ENCODE data around the gene TINAG. TPM values are rescaled to one million over a fixed set of nuclear protein-coding genes. Genes with fewer than 3 reads are reported as not detected.

TINAG gene
- total and polyA plus RNA-seq, 2 donors (not counting 3 experiments of a cell fraction or from before 2014, with no cell fraction given): not detected

GRCh38 chr6:54391577-54391976 is 83.3 kb downstream of the TINAG start:
- Histone ChIP-seq H3K27me3 (ENCODE audit: control insufficient read depth in 2 of 2, insufficient read depth in 2 of 2, low read length in 2 of 2) (no peaks in the 10 kb centered on the region), H3K4me1 (ENCODE audit: control insufficient read depth, extremely low read depth, insufficient read depth, low read length) (no peaks in the 10 kb centered on the region), H3K4me2 (ENCODE audit: insufficient read depth, low read length) (no peak overlapping the region), H3K9me1 (replicated peaks; ENCODE audit: control insufficient read depth, extremely low read depth, insufficient read depth, low read length) (no peaks in the 10 kb centered on the region), H3K27ac (ENCODE audit: insufficient read depth, low read depth, low read length) (no peak overlapping the region), H3K36me3 (ENCODE audit: control insufficient read depth in 2 of 2, extremely low read depth in 1 of 2, insufficient read depth in 2 of 2, low read length in 2 of 2) (no peaks in the 10 kb centered on the region), H3K9me3 (replicated peaks; ENCODE audit: control insufficient read depth, insufficient read depth, low read length) (no peaks in the 10 kb centered on the region), H3K79me2 (ENCODE audit: control insufficient read depth, insufficient read depth, low read length) (no peaks in the 10 kb centered on the region), H2AFZ (ENCODE audit: low read depth, low read length) (no peak overlapping the region), H4K20me1 (replicated peaks; ENCODE audit: control insufficient read depth, extremely low read depth, insufficient read depth, low read length) (no peaks in the 10 kb centered on the region), H3K4me3 (replicated peaks in 1 of 3; ENCODE audit: insufficient read depth in 1 of 3, low read depth in 1 of 3, low read length in 3 of 3) (no peak overlapping the region), H3K9ac (replicated peaks; ENCODE audit: extremely low read depth, insufficient read depth, low read length) (no peak overlapping the region)
- ChIA-PET CTCF (no interaction called here), POLR2A (no interaction called here)
- dilution Hi-C loops (cut with MboI; ENCODE audit: extremely low pct_ligation_motif_present, low sequenced_read_pairs) (no loop called here), intact Hi-C loops (cut with micrococcal nuclease) (no loop called here)
- TF ChIP-seq POLR2A (IDR thresholded peaks at IDR 0.05; ENCODE audit: low read depth, low read length) (no peak), JUN (IDR thresholded peaks at IDR 0.05; ENCODE audit: borderline replicate concordance, insufficient read depth, insufficient read length, low read depth) (no peak), MYC (IDR thresholded peaks at IDR 0.05; ENCODE audit: low read depth, low read length) (no peak)
- FAIRE-seq (no peak), DNase-seq (ENCODE audit: low read depth, low spot score) (no peak)
- BruUV-seq (replicated peaks): no TSS peak

DNA sequence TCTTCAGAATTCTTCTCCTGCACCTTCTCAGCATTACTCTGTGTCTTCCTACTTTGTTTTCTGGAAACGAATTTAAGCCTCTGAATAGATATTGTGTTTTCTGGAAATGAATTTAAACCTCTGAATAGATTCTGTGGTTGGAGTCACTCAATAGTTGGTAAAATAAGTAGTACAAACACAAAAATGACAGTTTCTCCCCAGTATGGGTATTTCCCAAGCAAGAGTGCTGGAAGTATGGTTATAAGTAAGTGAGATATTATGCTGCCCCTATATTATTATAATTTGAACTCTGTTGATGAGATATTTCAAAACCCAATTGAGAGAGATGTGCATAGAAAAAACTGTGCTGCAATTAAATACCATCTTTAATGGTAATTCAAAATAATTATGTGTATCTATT is 94.9 kb downstream of the TINAG start:
- intact Hi-C loops (cut with micrococcal nuclease): no loop called here
- no peak overlapping the region for H3K9ac ChIP-seq (replicated peaks; ENCODE audit: extremely low read depth, insufficient read depth, low read length)
- no peak for DNase-seq (ENCODE audit: low read depth, low spot score)
- H3K27ac ChIP-seq (ENCODE audit: insufficient read depth, low read depth, low read length): no peak overlapping the region
- H4K20me1 ChIP-seq (replicated peaks; ENCODE audit: control insufficient read depth, extremely low read depth, insufficient read depth, low read length): no peaks in the 10 kb centered on the region
- no peaks in the 10 kb centered on the region for H3K9me1 ChIP-seq (replicated peaks; ENCODE audit: control insufficient read depth, extremely low read depth, insufficient read depth, low read length)
- dilution Hi-C loops (cut with MboI; ENCODE audit: extremely low pct_ligation_motif_present, low sequenced_read_pairs): no loop called here
- no peak overlapping the region for H3K4me2 ChIP-seq (ENCODE audit: insufficient read depth, low read length)
- H3K4me3 ChIP-seq (replicated peaks in 1 of 3; ENCODE audit: insufficient read depth in 1 of 3, low read depth in 1 of 3, low read length in 3 of 3): no peak overlapping the region
- H3K27me3 ChIP-seq (ENCODE audit: control insufficient read depth in 2 of 2, insufficient read depth in 2 of 2, low read length in 2 of 2): no peaks in the 10 kb centered on the region
- H2AFZ ChIP-seq (ENCODE audit: low read depth, low read length): no peak overlapping the region
- TF ChIP-seq, protein P1, sequence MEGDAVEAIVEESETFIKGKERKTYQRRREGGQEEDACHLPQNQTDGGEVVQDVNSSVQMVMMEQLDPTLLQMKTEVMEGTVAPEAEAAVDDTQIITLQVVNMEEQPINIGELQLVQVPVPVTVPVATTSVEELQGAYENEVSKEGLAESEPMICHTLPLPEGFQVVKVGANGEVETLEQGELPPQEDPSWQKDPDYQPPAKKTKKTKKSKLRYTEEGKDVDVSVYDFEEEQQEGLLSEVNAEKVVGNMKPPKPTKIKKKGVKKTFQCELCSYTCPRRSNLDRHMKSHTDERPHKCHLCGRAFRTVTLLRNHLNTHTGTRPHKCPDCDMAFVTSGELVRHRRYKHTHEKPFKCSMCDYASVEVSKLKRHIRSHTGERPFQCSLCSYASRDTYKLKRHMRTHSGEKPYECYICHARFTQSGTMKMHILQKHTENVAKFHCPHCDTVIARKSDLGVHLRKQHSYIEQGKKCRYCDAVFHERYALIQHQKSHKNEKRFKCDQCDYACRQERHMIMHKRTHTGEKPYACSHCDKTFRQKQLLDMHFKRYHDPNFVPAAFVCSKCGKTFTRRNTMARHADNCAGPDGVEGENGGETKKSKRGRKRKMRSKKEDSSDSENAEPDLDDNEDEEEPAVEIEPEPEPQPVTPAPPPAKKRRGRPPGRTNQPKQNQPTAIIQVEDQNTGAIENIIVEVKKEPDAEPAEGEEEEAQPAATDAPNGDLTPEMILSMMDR (IDR thresholded peaks at IDR 0.05; ENCODE audit: extremely low read depth in 1 of 2, insufficient read depth in 1 of 2, low read depth in 1 of 2, low read length in 2 of 2): no peak
- TF ChIP-seq, protein P2, sequence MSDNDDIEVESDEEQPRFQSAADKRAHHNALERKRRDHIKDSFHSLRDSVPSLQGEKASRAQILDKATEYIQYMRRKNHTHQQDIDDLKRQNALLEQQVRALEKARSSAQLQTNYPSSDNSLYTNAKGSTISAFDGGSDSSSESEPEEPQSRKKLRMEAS (IDR thresholded peaks at IDR 0.05; ENCODE audit: insufficient read depth, insufficient read length): no peak
- TF ChIP-seq GATA2 (IDR thresholded peaks at IDR 0.05; ENCODE audit: insufficient read depth, insufficient read length, low read depth, low read length): no peak
- BruUV-seq (replicated peaks): no TSS peak
- H3K9me3 ChIP-seq (replicated peaks; ENCODE audit: control insufficient read depth, insufficient read depth, low read length): no peaks in the 10 kb centered on the region
- no peaks in the 10 kb centered on the region for H3K36me3 ChIP-seq (ENCODE audit: control insufficient read depth in 2 of 2, extremely low read depth in 1 of 2, insufficient read depth in 2 of 2, low read length in 2 of 2)
- no peaks in the 10 kb centered on the region for H3K4me1 ChIP-seq (ENCODE audit: control insufficient read depth, extremely low read depth, insufficient read depth, low read length)
- no peaks in the 10 kb centered on the region for H3K79me2 ChIP-seq (ENCODE audit: control insufficient read depth, insufficient read depth, low read length)
- FAIRE-seq: no peak
- ChIA-PET POLR2A (no interaction called here), CTCF (no interaction called here)
